ENCODE results near the gene TREML4.

DNA sequence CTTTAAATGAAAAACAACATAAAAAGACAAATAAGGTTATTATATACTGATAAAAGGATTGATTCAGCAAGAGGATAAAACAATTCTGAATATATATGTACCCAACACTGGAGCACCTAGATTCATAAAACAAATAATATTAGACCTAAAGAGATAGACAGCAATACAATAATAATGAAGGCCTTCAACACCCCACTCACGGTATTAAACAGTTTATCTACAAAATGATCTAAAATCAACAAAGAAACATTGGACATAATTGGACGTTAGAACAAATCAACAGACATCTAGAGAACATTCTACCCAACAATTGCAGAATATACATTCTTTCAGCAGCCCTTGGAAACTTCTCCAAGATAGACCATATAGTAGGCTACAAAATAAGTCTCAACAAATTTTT is 34.3 kb downstream of the TREML4 start:
- TF ChIP-seq, protein P1, sequence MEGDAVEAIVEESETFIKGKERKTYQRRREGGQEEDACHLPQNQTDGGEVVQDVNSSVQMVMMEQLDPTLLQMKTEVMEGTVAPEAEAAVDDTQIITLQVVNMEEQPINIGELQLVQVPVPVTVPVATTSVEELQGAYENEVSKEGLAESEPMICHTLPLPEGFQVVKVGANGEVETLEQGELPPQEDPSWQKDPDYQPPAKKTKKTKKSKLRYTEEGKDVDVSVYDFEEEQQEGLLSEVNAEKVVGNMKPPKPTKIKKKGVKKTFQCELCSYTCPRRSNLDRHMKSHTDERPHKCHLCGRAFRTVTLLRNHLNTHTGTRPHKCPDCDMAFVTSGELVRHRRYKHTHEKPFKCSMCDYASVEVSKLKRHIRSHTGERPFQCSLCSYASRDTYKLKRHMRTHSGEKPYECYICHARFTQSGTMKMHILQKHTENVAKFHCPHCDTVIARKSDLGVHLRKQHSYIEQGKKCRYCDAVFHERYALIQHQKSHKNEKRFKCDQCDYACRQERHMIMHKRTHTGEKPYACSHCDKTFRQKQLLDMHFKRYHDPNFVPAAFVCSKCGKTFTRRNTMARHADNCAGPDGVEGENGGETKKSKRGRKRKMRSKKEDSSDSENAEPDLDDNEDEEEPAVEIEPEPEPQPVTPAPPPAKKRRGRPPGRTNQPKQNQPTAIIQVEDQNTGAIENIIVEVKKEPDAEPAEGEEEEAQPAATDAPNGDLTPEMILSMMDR (IDR thresholded peaks at IDR 0.05; ENCODE audit: low read depth, low read length, missing input control), result no peak
- no peak for TF ChIP-seq RAD21 (IDR thresholded peaks at IDR 0.05)
